ENCODE measurements around the gene VPS52. TPM values are rescaled to one million over a fixed set of nuclear protein-coding genes. Genes with fewer than 3 reads are reported as not detected.

VPS52 gene
- total and polyA plus RNA-seq, 2 donors (not counting 1 experiment from before 2014, with no cell fraction given): 44.9 to 53.2 TPM

DNA sequence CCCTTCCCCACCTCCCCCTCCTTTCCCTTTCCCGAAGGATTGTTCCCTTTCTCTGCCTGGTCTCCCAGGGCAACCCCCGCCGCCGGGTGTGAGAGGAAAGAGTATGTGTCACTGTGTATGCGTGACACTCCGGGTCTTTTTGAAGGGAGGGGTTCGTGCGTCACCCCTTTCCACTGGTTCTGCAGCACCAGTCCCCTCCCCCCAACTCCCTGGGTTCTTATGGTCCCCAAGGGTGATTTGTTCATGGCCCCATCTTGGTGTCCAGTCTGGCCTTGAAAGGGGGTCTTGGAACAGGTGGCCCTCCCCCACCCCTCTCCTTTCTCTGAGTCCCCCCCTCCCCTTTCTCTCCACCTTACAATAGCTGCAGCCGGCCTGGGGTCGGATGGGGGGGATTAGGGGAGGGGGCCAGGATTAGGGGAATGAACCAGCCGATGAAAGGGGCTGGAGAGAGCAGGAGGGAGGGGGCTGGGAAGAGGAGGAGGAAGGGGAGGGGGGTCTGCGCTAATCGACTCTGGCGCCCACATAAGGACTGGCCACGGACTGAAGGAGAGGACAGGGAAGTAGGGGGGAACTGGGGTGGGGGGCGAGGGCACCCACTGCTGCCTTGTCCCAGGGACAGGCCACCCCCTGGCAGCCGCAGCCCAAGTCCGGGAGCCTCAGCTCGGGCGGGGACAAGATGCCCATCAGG is 64.7 kb downstream of the VPS52 start:
- TF ChIP-seq EZH2 (IDR thresholded peaks at IDR 0.05; ENCODE audit: low read length, missing control alignments): no peak
- TF ChIP-seq, protein P1, sequence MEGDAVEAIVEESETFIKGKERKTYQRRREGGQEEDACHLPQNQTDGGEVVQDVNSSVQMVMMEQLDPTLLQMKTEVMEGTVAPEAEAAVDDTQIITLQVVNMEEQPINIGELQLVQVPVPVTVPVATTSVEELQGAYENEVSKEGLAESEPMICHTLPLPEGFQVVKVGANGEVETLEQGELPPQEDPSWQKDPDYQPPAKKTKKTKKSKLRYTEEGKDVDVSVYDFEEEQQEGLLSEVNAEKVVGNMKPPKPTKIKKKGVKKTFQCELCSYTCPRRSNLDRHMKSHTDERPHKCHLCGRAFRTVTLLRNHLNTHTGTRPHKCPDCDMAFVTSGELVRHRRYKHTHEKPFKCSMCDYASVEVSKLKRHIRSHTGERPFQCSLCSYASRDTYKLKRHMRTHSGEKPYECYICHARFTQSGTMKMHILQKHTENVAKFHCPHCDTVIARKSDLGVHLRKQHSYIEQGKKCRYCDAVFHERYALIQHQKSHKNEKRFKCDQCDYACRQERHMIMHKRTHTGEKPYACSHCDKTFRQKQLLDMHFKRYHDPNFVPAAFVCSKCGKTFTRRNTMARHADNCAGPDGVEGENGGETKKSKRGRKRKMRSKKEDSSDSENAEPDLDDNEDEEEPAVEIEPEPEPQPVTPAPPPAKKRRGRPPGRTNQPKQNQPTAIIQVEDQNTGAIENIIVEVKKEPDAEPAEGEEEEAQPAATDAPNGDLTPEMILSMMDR (conservative IDR thresholded peaks at IDR 0.05 in 1 of 2, IDR thresholded peaks at IDR 0.05 in 1 of 2; ENCODE audit: low read depth in 1 of 2, low read length in 2 of 2): no peak
- DNase-seq (ENCODE audit: low read depth in 2 of 2): peak in 1 of 2 donors; percentile 63
- peak overlapping the region; percentile 97 for H3K9ac ChIP-seq (ENCODE audit: insufficient read depth, low read length)
- peak overlapping the region; percentile 96 for H3K27ac ChIP-seq (ENCODE audit: insufficient read depth, low read length)
- peaks cover 24% of the 10 kb centered on the region for H3K36me3 ChIP-seq (ENCODE audit: control insufficient read depth, insufficient read depth, low read length)
- peaks cover 39% of the 10 kb centered on the region for H3K4me1 ChIP-seq (ENCODE audit: control insufficient read depth, extremely low read depth, insufficient read depth, low read length)
- no peak overlapping the region for H2AFZ ChIP-seq (ENCODE audit: low read length)
- peaks cover 18% of the 10 kb centered on the region for H3K79me2 ChIP-seq (ENCODE audit: control insufficient read depth, insufficient read depth, low read length)
- no peaks in the 10 kb centered on the region for H3K27me3 ChIP-seq (ENCODE audit: control insufficient read depth, insufficient read depth, low read length)
- H3K4me2 ChIP-seq (ENCODE audit: extremely low read depth, insufficient read depth, low read length): peak overlapping the region; percentile 98
- no peaks in the 10 kb centered on the region for H4K20me1 ChIP-seq (ENCODE audit: control insufficient read depth, extremely low read depth, insufficient read depth, low read length)
- H3K4me3 ChIP-seq (replicated peaks in 1 of 4; ENCODE audit: control extremely low read depth in 1 of 4, insufficient read depth in 1 of 4, low read depth in 3 of 4, low read length in 4 of 4): peak overlapping the region; percentile 86 to 96 (median 93)
- H3K9me3 ChIP-seq (ENCODE audit: control insufficient read depth, insufficient read depth, low read depth, low read length): no peaks in the 10 kb centered on the region

DNA sequence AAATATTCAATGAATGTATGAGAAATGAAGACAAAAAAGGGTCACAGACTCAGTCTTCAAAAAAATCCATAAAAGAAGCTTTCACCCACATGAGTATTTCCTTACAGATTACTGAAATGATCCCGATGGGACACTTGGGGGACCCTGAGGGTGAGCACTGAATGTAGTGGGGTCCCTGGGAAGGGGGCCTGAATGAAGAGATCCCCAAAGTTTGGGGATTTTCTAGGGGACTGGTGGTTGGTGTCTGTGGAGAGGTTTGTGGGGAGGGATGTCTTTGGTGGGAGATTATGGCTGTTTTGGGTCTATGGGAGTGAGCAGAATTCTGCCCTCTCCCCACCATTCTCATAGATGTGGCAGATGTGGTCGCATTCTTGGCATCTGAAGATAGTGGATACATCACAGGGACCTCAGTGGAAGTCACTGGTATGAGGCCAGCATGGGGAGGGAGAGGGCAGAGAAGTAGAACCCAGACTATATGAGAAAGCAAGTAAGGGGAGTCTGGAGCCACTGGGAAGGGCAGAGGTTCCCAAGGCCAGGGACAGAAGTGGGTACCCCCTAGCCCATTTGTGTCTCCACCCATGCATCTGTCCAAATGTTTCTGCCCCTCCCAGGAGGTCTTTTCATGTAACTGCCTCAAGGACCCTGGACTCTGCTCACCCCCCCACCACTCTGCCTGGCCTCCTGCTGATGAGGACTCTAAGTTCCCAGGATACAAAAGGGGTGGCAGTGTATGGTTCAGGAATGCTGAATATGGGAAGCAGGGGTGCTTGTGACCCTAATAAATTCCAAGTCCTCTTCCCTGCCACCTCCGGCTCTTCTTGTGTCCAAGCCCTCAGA is 65.4 kb downstream of the VPS52 start:
- no peaks in the 10 kb centered on the region for H3K27me3 ChIP-seq (ENCODE audit: control insufficient read depth, insufficient read depth, low read length)
- H3K9ac ChIP-seq (ENCODE audit: insufficient read depth, low read length): no peak overlapping the region
- peaks cover 25% of the 10 kb centered on the region for H3K79me2 ChIP-seq (ENCODE audit: control insufficient read depth, insufficient read depth, low read length)
- no peak overlapping the region for H3K4me2 ChIP-seq (ENCODE audit: extremely low read depth, insufficient read depth, low read length)
- H4K20me1 ChIP-seq (ENCODE audit: control insufficient read depth, extremely low read depth, insufficient read depth, low read length): no peaks in the 10 kb centered on the region
- H3K36me3 ChIP-seq (ENCODE audit: control insufficient read depth, insufficient read depth, low read length): peaks cover 22% of the 10 kb centered on the region
- TF ChIP-seq EZH2 (IDR thresholded peaks at IDR 0.05; ENCODE audit: low read length, missing control alignments): no peak
- TF ChIP-seq, protein P1 (conservative IDR thresholded peaks at IDR 0.05 in 1 of 2, IDR thresholded peaks at IDR 0.05 in 1 of 2; ENCODE audit: low read depth in 1 of 2, low read length in 2 of 2): no peak
- no peaks in the 10 kb centered on the region for H3K9me3 ChIP-seq (ENCODE audit: control insufficient read depth, insufficient read depth, low read depth, low read length)
- H3K27ac ChIP-seq (ENCODE audit: insufficient read depth, low read length): peak overlapping the region; percentile 85
- H3K4me3 ChIP-seq (replicated peaks in 1 of 4; ENCODE audit: control extremely low read depth in 1 of 4, insufficient read depth in 1 of 4, low read depth in 3 of 4, low read length in 4 of 4): no peak overlapping the region
- no peak overlapping the region for H2AFZ ChIP-seq (ENCODE audit: low read length)
- H3K4me1 ChIP-seq (ENCODE audit: control insufficient read depth, extremely low read depth, insufficient read depth, low read length): peaks cover 43% of the 10 kb centered on the region
- DNase-seq (ENCODE audit: low read depth in 2 of 2): peak in 1 of 2 donors; percentile 42

Data from fibroblast of lung (primary cell).